HG03066 (cell line): ENCODE measurements around the gene MRM2.

Source experiments
- ATAC-seq: cut with Tn5 transposase; IDR thresholded peaks from one replicate; pipeline ENCODE4 v1.9.1; 2021; ENCODE audit warnings: low read depth; ENCODE audit not compliant: unreplicated experiment

Gene MRM2

DNA sequence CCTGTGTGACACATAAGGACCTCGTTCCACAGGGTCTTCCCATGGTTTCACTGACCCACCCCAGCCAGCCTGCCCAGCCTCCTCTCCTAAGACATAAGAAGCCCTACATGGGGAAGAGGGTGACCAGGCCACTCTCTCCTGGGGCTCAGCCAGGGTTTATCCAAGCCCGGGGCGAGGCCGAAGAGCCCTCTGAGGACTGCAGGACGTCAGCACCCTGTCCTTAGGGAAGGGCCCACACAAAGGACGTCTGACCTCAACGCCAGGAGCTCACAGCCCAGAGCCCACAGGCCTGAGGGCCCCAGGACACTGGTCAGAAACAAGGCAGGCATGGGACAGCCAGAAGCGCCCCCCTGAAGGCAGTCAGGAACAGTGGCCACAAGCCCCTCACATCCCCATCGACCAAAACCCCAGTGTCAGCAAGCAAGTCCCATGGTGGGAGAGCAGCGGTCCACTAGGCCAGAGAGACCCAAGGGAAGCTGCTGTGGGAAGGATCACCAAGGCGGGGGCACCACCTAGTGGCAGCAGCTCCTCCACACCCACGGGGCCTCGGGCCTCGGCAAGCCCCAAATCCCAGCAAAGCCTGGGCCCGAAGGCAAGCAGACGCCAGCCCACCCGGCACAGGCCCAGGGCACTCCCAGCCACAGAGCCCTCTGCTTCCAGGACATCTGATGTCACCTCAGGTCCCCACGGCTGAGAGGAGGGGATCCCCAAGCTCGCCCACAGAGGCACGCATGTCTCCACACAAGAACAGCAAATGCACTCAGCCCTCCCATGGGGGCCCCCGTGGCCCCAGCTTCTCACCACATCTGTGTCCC, 32.7 kb downstream of the MRM2 start:
- ATAC-seq, result no peak

DNA sequence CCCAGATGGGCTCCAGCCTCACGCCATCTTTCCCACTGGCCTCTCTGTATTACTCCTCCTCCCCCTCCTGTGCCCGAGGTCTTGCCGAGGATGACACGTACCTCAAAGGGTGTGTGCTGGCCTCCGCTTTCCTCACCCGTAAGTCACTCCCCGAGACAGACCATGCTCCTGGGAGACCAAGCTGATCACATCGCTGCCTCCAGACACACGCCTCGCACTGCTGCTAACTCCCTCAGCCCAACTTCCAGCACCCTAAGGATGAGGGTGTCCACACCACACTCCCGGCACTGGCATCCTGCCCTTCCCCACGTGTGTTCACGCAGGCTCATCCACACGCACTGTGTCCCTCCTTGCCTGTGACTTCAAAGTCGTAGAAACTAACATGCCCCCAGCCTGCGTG, 33.3 kb downstream of the MRM2 start:
- ATAC-seq, result no peak

DNA sequence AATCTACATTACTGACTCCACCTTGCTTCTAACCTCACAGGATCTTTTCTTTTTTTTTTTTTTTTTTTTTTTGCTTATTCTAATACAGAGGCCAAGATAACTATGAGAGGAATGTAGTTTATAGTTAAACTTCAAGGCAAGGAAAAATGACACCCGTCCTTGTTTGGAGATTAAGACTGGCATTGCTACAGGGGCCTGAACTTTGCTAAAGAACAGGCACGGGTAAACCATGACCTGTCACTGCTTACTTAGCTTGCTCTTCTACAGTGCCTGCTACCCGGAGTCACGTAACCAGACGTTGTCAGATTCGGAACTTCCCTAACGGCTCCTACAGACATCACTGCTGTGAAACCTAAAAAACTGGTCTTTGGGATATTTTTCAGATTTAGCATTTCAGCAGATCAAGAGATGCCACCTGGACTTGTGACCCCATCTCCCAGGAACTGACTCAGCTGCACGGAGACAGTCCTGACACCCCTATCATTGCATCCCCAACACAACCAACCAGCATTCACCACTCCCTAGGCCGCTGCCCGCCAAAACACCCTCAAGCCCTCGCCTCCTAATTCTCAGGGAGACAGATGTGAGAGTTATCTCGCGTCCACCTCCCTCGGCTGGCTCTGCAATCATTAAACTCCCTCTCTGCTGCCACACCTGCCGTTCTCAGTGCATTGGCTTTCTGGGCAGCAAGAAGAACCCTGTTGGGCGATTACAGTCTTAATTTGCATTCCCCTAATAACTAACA, 36.8 kb downstream of the MRM2 start:
- ATAC-seq, result no peak

DNA sequence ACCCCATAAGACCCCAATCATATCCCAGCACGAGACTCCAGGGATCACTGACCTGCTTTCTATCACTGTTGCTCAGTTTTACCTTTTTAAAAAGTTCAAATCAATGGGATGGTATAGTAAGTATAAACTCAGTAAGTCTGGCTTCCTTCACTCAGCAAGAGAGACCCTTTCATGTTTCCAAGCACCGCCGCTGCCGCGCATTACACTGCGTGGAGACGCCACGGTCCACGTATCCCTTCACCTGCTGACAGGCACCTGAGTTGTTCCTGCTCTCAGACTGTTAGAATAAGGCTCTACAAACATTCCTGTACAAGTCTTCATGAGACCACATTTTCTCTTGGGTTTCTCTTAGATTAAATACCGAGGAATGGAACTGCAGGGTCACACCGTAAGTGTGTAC, 37.6 kb downstream of the MRM2 start:
- no peak for ATAC-seq

DNA sequence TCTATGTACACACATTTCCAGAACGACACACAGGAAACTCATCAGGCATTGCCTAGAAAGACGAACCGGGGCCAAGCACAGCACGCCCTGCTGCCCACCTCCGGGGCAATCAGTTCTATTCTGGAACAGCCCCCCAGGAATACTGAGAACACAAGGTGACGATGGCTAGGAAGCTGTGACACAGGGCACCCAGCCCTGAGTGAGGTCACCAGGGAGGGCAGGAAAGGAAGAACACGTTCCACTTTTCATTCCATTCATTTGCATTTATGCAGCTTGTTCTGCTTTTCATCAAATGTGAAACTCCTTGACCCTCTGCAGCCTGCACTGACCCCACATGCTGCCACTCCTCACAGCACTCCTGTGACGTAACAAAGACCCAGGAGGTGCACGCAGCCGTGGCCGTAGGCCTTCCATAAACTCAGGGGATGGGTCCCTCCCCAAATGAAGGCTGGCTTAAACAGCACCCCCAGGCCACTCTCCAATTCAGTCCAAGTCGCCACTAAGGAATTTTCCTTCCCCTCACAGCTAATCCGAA, 38.2 kb downstream of the MRM2 start:
- ATAC-seq, result no peak

DNA sequence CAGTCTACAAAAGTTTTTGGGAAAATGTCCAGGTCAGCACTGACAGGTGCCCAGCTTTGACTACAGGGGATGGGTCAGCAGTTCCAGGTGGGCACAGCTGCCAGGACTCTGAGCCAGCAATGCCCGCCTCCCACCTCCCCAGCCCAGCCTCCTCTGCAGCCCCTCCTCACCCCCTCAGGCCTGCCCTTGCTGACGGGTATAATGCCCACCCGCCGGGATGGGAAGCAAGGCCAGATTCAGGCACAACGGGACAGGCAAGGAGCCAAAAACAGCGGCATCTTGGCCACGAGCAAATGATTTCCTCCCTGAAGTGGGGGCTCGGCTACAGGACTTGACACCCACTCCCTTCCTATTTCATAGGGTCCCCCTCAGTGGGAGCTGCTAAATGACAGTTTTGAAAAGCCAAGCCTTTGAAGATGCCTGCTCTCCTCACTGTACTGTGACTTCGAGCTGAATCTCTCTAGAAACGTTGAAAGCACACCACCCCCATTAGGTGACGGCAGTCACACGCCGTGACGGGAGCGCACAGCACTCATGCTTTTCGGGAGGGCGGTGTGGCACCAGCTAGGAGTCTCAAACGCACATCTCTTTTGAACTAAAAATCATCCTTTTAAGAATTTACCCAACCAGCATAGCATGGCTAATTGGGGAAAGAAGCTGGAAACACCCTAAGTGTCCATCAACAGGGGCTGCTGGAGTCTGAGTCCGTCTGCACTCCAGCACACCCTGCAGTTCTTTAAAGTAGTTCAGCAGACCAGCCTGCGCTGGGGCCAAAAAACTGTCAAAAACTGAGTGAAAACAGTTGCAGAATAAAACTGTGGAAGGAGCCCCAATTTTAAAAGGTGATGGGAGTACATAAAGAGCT, 38.9 kb downstream of the MRM2 start:
- ATAC-seq, result no peak

DNA sequence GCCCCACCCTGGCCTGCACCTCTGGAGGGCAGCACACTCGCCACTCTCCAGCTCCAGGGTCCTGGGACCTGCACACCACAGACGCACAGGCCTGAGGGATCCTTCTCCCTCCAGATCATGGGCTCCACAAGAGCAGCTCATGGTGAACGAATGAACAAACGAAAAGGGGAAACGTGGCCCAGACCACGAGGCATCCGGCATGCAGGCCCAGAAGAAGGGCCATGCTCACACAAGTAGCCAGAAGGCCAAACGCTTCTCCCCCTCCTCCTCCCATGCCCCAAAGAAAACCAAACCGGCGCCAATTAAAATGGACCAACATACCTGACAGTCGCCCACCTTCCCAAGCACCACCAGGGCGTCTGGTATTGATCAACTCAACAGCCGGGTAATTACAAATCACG, 39.6 kb downstream of the MRM2 start:
- no peak for ATAC-seq

DNA sequence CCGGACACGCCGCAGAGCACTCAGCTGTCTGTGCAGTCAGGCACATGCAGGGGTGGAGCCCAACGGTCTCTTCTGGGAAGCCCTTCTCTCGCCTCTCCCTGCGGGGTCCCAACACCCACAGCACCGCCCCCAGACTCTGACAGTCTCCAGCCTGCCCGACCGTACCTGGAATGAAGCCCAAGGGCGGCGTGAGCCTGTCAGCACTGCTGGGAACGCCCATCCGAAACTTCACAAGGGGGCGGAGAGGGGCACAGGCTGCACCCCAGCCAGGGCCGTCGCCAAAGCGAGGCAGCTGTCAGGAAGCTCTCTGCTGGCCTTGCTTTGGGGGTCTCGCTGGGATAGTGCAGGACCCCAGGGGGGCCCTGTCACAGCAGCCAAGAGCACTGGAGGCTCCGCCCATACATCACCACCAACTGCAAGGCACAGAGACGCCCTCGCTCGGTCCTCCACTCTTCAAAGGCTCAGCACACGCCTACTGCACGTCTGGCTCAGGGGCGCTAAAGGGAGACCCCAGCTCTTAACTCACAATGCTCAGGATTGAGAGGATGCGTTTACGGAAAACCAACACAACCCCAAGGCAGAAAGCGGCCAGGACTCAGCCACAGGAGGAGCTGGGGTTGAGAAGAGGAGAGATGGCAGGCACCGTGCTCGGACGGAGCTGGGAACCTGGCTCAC, 40.2 kb downstream of the MRM2 start:
- ATAC-seq, result no peak

DNA sequence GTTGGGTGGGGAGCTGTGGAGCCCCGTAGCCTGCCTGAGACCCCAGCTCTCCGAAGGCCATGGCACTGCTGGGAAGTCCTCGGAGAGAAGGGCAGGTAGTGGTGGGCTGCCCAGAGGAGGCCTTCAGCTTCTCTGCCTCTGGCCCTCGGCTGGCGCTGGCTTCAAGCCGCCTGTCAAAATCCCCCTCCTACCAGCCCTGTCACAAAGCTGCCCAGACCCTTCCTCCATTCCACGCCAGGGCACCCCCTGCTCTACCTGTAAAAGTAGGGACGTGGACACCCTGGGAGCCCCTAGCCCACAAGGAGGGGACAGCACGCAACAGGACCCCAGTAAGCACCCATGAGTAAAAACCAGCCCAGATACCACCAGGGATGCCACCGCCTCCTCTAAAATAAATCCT, 40.9 kb downstream of the MRM2 start:
- ATAC-seq, result no peak

DNA sequence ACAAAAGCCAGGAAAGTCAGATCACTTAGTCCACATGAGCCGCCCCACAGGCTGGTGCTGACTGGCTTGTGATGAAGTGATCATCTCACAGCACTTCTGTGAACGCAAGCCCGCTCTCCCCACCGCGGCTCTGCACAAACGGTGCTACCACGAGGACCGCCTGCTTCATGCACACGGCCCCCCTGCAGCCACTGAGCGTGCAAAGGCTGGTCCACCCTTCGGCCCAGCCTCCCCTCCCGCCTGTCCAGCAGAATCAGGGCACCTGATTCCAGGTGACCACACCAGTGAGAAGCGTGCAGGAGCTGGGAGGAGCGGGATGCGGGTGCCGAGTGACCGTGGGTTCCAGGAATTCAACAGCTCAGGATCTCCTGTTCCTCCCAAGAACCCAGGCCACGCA, 41.4 kb downstream of the MRM2 start:
- no peak for ATAC-seq

DNA sequence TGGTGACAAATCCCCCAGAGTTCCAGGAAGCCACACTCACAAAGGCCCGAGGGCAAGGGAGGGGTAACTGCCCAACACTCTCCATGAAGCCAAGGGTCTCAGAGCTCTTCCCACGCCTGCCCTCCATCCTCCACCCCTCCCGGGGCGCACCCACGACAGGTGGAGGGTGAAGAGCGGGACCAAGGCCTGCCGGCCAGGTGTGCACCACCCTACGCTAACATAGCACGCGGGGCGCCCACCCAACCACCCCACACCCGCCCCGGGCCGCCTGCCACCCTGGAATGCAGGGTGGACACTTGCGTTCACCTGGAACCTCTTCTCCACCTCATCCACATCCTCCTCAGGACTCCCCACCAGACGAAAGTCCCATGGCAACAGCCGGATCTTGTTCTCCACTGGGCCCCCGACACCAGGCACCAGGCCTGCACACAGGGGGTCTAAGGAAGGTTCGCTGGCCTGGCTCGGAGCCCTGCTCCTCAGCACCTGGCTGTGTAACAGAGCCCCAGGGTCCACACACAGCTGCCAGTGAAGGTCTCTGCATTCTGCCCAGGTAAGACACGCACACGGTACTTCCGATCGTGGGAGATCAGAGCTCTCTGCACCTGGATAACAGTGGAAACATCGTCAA, 41.9 kb downstream of the MRM2 start:
- ATAC-seq, result no peak

DNA sequence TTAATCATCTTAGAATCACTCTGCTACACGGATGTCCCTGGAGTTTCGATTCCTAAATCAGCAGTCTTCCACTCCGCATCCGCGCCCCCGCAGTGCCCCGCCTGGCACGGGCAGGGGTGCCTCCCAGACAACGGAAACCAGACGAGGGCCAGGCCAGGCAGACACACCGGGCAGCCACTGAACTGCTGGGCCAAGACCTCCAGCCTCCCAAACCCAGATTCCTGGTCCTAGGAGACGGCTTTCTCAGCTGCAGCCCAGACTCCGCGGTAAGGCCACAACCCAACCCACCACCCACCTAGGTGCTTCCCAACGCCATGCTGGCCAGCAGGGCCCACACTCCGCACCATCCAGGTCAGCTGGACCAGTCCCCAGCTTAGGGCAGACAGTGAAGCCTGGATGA, 42.5 kb downstream of the MRM2 start:
- ATAC-seq, result no peak

DNA sequence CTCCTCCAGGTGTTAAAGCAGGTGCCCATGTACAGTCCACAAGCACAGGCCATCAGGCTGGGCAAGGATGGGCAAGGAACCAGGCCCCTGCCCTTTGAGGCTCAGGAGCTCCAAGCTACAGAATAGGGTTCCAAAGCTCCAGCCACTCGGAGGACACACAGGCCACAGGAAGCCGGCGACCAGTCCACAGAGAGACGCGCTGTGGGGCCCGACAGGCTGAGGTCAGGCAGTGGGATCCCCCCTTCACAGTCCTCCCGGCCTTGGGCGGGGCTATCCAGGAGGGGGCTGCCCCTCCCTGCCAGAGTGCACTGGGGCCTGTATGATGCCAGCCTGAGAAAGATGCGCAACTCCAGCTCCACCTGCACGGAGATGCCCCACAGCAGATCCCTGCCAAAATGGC, 43.2 kb downstream of the MRM2 start:
- ATAC-seq, result no peak

DNA sequence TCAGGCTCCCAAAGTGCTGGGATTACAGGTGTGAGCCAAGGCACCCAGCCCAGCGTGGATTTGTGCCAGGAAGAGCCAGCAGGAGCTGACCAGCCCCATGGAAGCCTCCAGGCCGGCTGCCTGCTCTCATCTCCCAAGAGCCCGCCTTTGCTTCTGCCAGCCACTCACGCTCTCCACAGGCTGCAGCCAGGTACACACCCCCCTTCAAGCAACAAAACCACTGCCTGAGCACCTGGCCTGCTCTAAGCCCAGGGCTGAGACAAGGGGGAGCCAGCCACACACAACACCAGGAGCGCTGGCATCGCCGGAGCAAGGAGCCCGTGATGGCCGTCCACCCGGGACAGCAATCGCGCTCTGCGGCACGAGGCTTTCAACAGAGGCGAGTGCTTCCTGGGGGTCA, 43.8 kb downstream of the MRM2 start:
- no peak for ATAC-seq

DNA sequence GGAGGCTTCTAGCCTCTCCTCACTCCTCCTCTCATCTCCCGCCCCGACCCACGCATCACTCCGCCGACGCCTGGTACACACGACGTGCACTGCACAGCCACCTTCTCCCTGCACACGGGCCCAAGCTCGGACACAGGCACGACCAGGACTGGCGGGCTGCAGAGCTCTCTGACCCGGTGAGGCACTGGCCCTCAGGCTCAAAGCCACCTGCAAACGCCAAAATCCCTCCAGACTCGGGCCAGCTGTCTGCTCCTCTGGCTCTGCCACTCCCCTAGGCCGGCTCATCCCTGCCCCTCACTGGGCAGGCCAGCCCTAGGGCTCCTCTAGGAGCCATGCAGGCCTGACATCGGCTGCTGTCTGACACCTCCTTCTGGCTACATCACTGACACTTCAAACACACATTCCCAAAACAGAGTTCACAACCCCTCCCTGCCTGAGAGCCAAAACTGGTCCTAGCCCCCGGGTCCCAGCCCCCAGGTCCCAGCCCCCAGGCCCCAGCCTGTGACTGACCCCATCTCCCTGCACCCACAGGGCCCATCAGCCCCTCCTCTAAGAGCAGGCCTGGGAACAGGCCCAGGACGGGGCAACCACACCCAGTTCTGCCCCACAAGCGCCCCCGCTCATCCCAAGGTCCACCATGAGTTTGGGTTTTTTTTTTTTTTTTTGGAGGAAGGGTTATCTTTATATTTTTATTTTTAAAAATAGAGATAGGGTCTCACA, 44.4 kb downstream of the MRM2 start:
- ATAC-seq, result no peak

DNA sequence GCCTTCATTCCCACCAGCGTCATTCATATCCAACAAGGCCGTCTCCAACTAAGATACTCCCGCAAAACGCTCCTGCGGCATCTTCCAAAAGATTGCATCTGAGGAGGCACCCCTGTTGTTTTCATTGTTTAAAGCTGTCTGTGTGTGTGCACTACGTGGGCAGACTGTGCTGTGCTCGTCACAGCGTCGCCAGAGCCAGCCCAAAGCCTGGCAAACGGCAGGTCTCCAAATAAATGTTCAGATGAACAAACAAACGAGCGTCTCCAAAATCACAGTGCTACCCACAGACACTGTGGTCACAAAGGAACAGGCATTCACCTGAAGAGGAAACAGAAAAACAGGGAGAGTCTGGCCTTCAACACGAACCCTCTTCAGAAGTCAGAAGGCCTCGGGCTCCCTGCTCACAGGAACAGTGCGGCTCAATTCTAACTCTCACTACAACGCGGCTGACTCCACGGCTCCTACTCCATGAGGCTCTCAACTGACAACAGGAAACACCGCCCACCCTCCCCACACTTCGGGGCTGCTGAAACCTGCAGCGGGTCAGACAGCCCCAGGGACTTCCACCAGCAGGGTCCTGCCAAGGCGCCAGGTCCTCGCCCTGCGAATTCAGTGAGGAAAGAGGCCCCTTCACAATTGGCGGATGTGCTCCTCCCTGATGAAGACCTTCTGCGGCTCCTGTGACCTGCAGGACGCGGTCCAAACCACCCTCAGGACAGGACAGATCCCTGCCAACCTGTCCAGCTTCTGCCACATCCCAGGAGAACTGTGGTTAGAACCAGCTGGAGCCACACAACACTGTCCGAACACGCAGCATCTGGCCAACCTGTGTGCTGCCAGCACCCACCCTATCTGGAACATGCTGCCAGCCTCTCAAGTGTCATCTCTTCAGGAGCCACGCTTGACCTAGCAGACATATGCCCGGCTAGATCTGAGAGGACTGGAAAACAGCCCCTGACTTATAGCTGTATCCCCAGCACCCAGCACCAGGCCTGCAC, 45.3 kb downstream of the MRM2 start:
- ATAC-seq, result no peak

DNA sequence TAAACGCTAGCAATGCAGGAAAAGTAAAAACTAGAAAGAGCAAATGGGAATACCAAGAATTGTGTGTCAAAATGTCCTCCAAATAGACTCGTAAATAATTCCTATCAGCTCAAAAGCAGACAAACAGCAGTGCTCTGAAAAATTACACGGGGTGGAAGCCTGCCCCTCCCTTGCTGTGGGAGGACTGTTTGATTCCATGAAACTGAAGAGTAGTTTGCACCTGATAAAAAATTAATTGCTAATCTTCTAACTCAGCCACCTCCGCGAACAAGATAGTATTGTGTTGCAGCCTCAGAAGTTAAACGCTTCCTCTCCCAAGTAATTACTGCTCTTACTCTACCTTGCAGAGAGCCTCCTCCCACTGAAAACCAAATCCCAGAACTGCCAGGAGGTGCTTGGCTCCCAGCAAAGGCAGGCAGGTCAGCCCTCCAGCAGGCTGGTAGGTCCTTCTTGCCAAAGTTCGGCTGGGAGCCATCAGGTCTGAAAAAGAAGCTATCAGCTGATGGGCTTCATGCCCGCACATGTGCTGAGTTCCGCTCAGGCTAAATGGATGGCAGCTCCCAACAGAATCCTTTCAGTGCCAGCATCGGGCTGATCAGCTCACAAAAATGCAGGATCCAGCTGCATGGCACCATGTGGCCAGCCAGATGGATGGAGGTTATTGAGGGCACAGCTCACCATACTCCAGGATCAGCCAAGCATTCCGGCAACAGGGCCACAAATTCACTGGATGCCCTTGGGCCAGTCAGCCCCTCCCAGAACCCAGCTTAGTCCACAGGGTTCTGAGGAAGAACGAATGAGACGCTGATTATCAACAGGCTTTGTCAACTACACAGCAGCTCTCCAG, 46.4 kb downstream of the MRM2 start:
- ATAC-seq, result no peak
